Stimulated activated CD8-positive, alpha-beta memory T cell treated with anti-CD3 and anti-CD28 coated beads, Interleukin-12 subunit alpha, Interleukin-12 subunit beta, amount 100 ng/mL, for 4 hours (primary cell): ENCODE results near the gene TREM2.
"Not testable (repeated sequence)": the region's sequence is repeated elsewhere in the genome, so short reads cannot be mapped to it uniquely, and the experiment has no call there.

Experiments used
- DNase-seq: peaks from one replicate; pipeline ENCODE4 v3.0.0-alpha.2; 2020; ENCODE audit warnings: low read depth

Gene TREM2

DNA sequence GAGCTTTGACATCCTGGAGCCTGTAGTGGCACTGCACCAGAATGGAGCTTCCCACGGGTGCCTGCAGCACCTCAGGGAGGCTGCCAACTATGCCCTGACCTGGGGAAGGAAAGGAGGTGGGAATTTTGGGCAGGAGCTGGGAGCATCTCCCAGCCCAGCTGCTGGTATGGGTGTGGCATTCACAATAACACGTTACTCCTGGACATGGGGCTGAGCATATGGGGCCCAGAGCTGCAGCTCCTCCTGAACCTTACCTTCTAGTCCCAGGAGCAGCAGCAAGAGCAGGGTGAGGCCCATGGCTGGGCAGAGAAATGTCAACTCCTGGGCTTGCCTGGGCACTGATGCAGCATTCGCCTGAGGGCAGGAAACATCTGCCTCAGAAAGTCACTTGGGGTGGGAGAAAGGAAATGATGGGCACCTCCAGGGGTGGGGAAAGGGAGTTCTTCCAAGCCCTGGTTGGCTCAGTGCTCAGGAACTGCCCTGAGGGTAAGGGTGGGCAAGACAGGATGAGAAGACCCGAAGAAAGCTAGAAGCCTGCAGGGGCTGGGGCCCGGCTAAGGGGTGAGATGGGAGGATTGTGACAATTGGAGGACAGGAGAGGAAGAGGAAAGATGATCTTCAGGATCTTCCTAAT, 8.8 kb downstream of the TREM2 start, which contains the start of gene TREML1:
Gene TREML1, minus strand, starts transcription at position 356 of the 634 bp plus-strand sequence. Its CDS starts 59 bp downstream, at position 297.
- no peak for DNase-seq

DNA sequence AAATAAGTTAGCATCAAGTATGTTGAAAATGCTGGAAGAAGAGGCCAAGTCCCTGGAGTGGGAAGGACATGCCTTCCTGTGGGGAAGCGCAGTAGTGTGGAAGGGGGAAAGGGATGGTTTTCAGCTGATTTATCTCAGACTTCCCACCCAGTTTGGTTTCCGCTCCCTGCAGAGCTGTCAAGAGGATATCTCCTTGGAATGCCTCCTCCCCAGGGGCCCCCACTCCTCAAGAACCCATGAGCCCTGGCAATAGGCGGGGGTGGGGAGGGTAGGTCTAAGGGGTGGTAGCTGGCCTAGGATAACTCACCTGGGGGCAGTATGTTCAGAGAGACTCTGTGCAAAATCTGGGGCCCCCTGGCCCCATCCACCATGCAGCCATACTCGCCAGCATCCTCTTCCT, 9.5 kb downstream of the TREM2 start:
- DNase-seq: no peak

DNA sequence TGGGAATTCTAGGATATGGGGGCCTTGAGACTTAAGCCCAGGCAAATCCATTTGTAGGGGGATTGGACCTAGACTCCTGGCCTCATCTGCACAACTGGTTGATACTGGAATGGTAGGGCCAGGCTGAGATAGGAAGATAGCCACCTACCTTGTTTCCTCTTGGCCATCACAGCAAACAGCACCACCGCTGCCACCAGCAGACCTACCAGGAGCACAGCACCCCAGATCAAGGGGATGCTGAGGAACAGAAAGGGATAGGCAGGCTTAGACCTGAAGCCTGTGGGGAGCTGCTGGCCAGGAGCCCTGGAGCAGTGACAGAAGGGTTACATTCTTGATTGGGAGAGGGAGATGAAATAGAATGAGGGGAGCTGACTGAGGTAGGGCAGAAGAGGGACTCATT, 12.2 kb downstream of the TREM2 start:
- no peak for DNase-seq

DNA sequence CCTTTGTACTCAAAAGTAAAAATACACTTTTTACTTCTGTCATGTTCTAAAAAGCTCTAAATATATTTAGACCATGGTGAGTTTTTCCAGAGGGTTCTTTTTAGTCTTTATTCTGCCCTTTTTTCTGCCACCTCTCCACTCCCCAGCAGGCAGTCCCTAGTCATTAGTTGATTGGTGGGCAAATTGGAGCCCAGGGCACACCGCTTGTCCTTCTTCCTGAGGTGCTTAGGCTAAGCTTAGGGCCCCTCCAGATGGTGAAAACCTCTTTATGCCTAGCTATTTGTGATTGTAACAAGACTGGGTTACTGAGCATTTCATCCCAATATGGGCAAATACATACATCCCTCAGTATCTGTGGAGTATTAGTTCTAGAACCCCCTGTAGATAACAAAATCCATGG, 15.0 kb downstream of the TREM2 start:
- DNase-seq: no peak

DNA sequence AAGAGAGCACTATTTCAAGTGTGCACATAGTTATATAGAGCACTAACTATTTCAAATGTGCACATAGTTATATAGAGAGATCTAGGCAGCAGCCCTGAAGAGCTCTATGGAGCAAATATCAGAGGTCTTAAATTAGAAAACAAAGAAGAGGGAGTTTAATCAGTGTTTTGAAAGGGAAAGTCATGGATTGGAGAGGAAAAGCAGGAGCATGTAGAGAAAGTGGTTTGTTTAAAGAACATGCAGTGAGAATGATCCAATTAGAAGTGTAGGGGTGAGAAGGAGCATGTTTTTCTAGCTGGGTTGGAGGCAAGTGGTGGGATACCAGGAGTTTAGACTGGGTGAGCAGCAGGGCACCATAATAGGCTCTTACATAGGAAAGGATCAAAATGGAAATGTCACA, 26.0 kb downstream of the TREM2 start:
- DNase-seq: no peak

DNA sequence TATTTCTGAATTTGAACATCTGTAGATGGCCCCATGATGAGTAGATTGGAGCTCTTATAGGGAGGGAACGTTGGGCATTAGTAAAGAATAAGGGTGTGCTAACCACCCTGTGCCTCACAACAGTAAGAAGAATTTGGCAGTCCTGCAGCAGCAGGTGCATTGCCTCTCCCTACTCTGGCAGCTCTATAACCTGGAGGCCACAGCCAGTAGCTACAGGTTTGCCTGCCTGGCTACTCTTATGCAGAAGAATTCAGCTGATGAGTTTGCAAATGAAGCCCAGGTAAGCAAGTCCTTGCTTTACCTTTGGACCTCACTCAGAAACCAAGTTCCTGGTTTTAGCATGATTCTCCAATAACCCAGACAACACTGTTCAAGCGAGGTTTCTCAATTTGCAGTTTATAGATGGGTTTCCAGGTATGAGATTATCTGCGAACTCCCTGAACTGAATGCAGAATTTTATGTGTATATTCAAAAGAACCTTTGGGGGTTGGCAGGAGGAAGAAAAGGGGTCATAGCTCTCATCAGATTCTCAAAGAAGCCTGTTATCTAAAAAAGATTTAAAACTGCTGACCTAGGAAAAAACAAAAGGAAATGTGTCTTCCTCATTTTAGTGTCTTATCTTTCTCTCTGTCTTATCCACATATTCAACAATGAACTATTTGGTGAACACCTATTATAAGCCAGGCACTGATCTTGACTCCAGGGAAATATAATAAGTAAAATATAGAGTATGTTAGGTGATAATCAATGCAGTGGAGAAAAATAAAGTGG, 27.7 kb downstream of the TREM2 start:
- DNase-seq: no peak

DNA sequence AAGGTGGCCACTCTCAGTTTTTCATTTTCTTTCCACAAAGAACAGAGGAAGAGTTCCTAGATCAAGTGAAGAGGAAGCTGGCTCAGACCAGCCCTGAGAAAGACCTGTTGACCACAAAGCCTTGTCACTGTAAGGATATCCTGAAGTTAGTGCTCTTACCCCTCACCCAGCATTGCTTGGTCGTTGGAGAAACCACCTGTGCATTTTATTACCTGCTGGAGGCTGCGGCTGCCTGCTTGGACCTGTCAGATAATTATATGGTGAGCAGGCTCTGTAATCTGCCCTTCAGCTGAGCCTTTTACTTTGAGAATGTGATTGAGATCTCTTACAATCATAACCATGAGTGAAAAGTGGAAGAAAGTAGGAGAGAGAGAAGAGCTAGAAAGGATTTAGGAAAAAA, 30.7 kb downstream of the TREM2 start:
- DNase-seq: no peak

DNA sequence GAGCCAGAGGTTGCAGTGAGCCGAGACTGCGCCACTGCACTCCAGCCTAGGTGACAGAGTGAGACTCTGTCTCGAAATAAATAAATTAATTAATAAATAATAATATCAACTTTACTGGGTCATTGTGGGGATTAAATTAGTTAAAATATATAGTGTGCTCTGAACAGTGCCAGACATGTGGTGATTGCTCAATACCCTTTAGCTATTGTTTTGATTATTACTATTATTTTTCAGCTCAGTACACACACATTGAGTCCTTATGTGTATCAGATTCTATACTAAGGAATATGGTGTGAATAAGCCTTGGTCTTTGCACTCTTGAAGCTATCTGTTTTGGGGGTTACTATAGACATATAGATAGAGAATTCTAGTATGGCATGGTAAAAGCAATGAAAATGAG, 37.6 kb downstream of the TREM2 start:
- no peak for DNase-seq

DNA sequence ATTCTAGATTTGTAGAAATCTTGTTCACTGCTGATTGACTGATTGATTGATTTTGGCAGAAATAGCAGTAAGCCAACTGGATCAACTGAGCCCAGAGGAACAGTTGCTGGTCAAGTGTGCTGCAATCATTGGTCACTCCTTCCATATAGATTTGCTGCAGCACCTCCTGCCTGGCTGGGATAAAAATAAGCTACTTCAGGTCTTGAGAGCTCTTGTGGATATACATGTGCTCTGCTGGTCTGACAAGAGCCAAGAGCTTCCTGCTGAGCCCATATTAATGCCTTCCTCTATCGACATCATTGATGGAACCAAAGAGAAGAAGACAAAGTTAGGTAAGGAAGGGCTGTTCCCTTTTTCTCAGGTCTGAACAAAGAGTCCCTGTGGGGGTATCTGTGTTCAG, 40.0 kb downstream of the TREM2 start:
- no peak for DNase-seq

DNA sequence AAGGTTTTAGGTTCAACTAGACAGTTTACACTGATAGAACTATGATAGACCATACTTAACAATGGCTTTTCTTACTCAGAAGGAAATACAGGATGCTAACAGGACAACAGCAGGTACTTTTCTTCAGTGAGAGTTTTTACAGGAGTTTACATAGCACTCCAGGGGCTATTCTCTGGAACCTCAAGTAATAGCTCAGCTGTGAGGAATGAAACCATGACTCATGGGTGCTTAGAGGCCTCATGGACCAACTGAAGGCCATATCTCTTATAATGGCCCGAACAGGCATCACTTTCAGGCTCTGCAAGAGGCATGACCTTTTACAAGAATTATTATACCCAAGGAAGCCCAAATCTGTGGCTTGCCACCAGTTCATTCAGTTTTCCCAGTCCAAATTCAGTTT, 40.5 kb downstream of the TREM2 start:
- no peak for DNase-seq

DNA sequence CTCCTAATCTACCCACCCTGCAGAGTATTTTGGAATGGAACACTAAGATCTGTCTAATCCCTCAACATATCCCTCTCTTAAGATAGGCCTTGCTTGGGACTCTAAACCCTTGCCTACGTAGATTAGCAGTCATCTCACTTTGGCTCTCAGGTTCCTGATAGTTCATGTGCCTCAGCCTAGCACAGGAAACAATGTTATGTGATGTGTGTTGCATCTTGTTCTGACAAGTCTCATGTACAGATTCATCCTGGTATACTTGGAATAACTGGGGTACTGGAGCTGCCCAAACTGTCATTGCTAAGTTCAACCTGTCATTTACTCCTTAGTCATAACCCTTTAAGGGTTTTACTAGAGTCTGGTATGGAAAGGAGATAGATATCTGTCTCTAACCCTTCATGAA, 42.9 kb downstream of the TREM2 start:
- no peak for DNase-seq

DNA sequence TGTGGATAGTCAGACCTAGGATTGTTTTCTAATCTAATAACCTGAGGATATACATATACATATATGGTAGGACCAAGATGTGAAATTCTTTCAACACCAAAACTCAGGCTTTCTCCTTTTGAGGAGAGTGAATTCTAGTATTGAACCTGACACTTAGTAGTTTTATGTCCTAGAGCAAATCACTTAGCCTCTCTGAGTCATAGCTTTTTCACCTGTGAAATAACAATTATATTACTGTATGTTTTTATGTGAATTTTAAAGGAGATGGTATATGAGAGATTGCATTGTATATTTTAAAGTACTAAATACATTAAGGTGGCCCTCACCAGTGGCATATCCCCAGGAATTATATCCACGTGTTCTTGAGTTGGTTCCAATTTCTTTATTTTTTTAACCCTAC, 43.4 kb downstream of the TREM2 start:
- DNase-seq: no peak

DNA sequence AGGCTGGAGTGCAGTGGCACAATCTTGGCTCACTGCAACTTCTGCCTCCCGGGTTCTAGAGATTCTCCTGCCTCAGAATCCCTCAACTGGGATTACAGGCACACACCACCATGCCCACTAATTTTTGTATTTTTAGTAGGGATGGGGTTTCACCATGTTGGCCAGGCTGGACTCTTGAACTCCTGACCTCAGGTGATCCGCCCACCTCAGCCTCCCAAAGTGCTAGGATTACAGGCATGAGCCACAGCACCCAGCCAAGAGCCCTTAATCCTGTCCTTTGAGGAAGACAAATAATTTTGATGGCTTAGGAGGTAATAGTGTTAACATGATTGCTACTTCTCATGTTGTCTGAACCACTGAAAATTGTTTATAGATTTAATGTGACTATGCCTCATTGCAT, 47.9 kb downstream of the TREM2 start:
- DNase-seq: not testable (repeated sequence)

DNA sequence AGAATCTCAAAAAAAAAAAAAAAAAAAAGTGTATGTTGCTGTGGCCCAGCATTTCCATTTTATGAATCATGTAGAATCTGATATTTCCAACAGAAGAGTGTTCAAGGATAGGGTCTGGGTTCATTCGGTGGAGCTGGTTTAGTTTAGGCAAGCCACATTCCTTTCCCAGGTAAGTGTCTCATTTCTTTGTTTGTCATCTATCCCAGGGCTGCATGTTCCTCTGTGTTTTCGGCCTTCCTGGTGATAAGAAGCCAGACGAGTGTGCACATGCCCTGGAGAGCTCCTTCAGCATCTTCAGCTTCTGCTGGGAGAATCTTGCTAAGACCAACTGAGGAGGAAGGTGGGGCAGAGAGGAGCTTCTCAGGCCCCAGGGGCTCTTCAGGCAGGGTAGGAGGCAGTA, 51.9 kb downstream of the TREM2 start:
- no peak for DNase-seq
